WTC11 (cell line): Measurements from ENCODE around the gene BAG1.

ENCODE experiments used
- AR ChIP-seq: fragments of 250-450 bp; sonication (Bioruptor Pico); IDR thresholded peaks from 2 replicates; pipeline ENCODE4 v1.9.0; 2021; ENCODE audit warnings: mild to moderate bottlenecking
- ATF2 ChIP-seq: sonication (generic); formaldehyde crosslinking; IDR thresholded peaks from 2 replicates; pipeline ENCODE4 v1.8.1; 2022; ENCODE audit warnings: low read depth, missing genetic modification reagents, borderline replicate concordance
- CBFB ChIP-seq: sonication (generic); formaldehyde crosslinking; IDR thresholded peaks from 2 replicates; pipeline ENCODE4 v1.8.1; 2022; ENCODE audit warnings: mild to moderate bottlenecking, low read depth, missing genetic modification reagents
- CREB1 ChIP-seq: sonication (generic); formaldehyde crosslinking; IDR thresholded peaks from 2 replicates; pipeline ENCODE4 v1.8.0; 2023; ENCODE audit warnings: mild to moderate bottlenecking, missing genetic modification reagents
- CTCF ChIP-seq: fragments of 200-600 bp; IDR thresholded peaks from 2 replicates; pipeline ENCODE4 v1.8.0; 2022; ENCODE audit warnings: antibody characterized with exemption
- ZNF263 ChIP-seq: sonication (generic); formaldehyde crosslinking; IDR thresholded peaks from 2 replicates; pipeline ENCODE4 v1.8.1; 2022; ENCODE audit warnings: low read depth, mild to moderate bottlenecking, moderate library complexity, missing genetic modification reagents
- ZNF423 ChIP-seq: fragments of 250-450 bp; sonication (Bioruptor Pico); IDR thresholded peaks from 2 replicates; pipeline ENCODE4 v2.1.2; 2022; ENCODE audit warnings: mild to moderate bottlenecking, moderate library complexity
- TF ChIP-seq, protein P1 (sequence below): sonication (generic); formaldehyde crosslinking; IDR thresholded peaks from 2 replicates; pipeline ENCODE4 v1.8.1; 2023; ENCODE audit warnings: mild to moderate bottlenecking, missing genetic modification reagents, moderate library complexity
- TF ChIP-seq, protein P2 (sequence below): sonication (generic); formaldehyde crosslinking; IDR thresholded peaks from 2 replicates; pipeline ENCODE4 v1.8.1; 2022; ENCODE audit warnings: mild to moderate bottlenecking, moderate library complexity, missing genetic modification reagents
- TF ChIP-seq, protein P3 (sequence below): sonication (generic); formaldehyde crosslinking; IDR thresholded peaks from 2 replicates; pipeline ENCODE4 v1.8.1; 2023; ENCODE audit warnings: mild to moderate bottlenecking, moderate library complexity, missing genetic modification reagents

- no peak for TF ChIP-seq CTCF
- TF ChIP-seq ZNF423 (CRISPR knock-in tag): no peak
- TF ChIP-seq, protein P1, sequence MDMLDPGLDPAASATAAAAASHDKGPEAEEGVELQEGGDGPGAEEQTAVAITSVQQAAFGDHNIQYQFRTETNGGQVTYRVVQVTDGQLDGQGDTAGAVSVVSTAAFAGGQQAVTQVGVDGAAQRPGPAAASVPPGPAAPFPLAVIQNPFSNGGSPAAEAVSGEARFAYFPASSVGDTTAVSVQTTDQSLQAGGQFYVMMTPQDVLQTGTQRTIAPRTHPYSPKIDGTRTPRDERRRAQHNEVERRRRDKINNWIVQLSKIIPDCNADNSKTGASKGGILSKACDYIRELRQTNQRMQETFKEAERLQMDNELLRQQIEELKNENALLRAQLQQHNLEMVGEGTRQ (CRISPR knock-in tag): no peak
- TF ChIP-seq, protein P2, sequence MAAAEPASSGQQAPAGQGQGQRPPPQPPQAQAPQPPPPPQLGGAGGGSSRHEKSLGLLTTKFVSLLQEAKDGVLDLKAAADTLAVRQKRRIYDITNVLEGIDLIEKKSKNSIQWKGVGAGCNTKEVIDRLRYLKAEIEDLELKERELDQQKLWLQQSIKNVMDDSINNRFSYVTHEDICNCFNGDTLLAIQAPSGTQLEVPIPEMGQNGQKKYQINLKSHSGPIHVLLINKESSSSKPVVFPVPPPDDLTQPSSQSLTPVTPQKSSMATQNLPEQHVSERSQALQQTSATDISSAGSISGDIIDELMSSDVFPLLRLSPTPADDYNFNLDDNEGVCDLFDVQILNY: no peak
- TF ChIP-seq, protein P3, sequence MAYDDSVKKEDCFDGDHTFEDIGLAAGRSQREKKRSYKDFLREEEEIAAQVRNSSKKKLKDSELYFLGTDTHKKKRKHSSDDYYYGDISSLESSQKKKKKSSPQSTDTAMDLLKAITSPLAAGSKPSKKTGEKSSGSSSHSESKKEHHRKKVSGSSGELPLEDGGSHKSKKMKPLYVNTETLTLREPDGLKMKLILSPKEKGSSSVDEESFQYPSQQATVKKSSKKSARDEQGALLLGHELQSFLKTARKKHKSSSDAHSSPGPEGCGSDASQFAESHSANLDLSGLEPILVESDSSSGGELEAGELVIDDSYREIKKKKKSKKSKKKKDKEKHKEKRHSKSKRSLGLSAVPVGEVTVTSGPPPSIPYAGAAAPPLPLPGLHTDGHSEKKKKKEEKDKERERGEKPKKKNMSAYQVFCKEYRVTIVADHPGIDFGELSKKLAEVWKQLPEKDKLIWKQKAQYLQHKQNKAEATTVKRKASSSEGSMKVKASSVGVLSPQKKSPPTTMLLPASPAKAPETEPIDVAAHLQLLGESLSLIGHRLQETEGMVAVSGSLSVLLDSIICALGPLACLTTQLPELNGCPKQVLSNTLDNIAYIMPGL (CRISPR knock-in tag): no peak
- no peak for TF ChIP-seq ZNF263 (CRISPR knock-in tag)
- TF ChIP-seq CREB1 (CRISPR knock-in tag): no peak
- no peak for TF ChIP-seq CBFB
- no peak for TF ChIP-seq ATF2 (CRISPR knock-in tag)
- TF ChIP-seq AR (CRISPR knock-in tag): no peak
Observed at GRCh38 chr9:33256236-33256635, 8.3 kb downstream of the BAG1 start.
